ENCODE measurements around the gene RNFT2.

RNFT2 gene

GRCh38 chr12:116737774-116738657 lies at the start of gene RNFT2, which contains the start of gene SPRING1:
Gene RNFT2, plus strand, starts transcription at chr12:116738315. Its CDS starts 2,183 bp downstream, at chr12:116740498.
Gene SPRING1, minus strand, starts transcription at chr12:116738069. Its CDS starts 169 bp downstream, at chr12:116737900.
- DNase-seq (ENCODE audit: extremely low read depth in 1 of 2, low read depth in 1 of 2): peak; percentile 98 to 99

- no peak for DNase-seq (ENCODE audit: extremely low read depth in 1 of 2, low read depth in 1 of 2)
These were observed 48.6 kb upstream of the RNFT2 start for GRCh38 chr12:116689521-116689920.

GRCh38 chr12:116689979-116690744 lies 48.0 kb upstream of the RNFT2 start:
- DNase-seq (ENCODE audit: extremely low read depth in 1 of 2, low read depth in 1 of 2): no peak

GRCh38 chr12:116691205-116691604 lies 46.9 kb upstream of the RNFT2 start:
- no peak for DNase-seq (ENCODE audit: extremely low read depth in 1 of 2, low read depth in 1 of 2)

- DNase-seq (ENCODE audit: extremely low read depth in 1 of 2, low read depth in 1 of 2): no peak
These were observed 46.5 kb upstream of the RNFT2 start for GRCh38 chr12:116691636-116692035.

GRCh38 chr12:116692605-116693004 lies 45.5 kb upstream of the RNFT2 start:
- DNase-seq (ENCODE audit: extremely low read depth in 1 of 2, low read depth in 1 of 2): no peak

GRCh38 chr12:116693286-116694227 lies 44.6 kb upstream of the RNFT2 start:
- DNase-seq (ENCODE audit: extremely low read depth in 1 of 2, low read depth in 1 of 2): no peak

- DNase-seq (ENCODE audit: extremely low read depth in 1 of 2, low read depth in 1 of 2): no peak
These were observed 43.3 kb upstream of the RNFT2 start for GRCh38 chr12:116694653-116695463.

GRCh38 chr12:116695464-116695725 lies 42.7 kb upstream of the RNFT2 start:
- DNase-seq (ENCODE audit: extremely low read depth in 1 of 2, low read depth in 1 of 2): no peak

GRCh38 chr12:116697305-116697704 lies 40.8 kb upstream of the RNFT2 start:
- no peak for DNase-seq (ENCODE audit: extremely low read depth in 1 of 2, low read depth in 1 of 2)

GRCh38 chr12:116697716-116698115 lies 40.4 kb upstream of the RNFT2 start:
- DNase-seq (ENCODE audit: extremely low read depth in 1 of 2, low read depth in 1 of 2): no peak

- no peak for DNase-seq (ENCODE audit: extremely low read depth in 1 of 2, low read depth in 1 of 2)
These were observed 40.0 kb upstream of the RNFT2 start for GRCh38 chr12:116698116-116698515.

GRCh38 chr12:116698554-116699075 lies 39.5 kb upstream of the RNFT2 start:
- no peak for DNase-seq (ENCODE audit: extremely low read depth in 1 of 2, low read depth in 1 of 2)

- no peak for DNase-seq (ENCODE audit: extremely low read depth in 1 of 2, low read depth in 1 of 2)
These were observed 38.0 kb upstream of the RNFT2 start for GRCh38 chr12:116700066-116700465.

GRCh38 chr12:116701432-116701831 lies 36.7 kb upstream of the RNFT2 start:
- no peak for DNase-seq (ENCODE audit: extremely low read depth in 1 of 2, low read depth in 1 of 2)

- DNase-seq (ENCODE audit: extremely low read depth in 1 of 2, low read depth in 1 of 2): peak; percentile 23 to 28
These were observed 34.8 kb upstream of the RNFT2 start for GRCh38 chr12:116703214-116703795.

GRCh38 chr12:116707751-116708150 lies 30.4 kb upstream of the RNFT2 start:
- no peak for DNase-seq (ENCODE audit: extremely low read depth in 1 of 2, low read depth in 1 of 2)

GRCh38 chr12:116708826-116709756 lies 29.0 kb upstream of the RNFT2 start:
- no peak for DNase-seq (ENCODE audit: extremely low read depth in 1 of 2, low read depth in 1 of 2)

Measured in stimulated activated CD8-positive, alpha-beta memory T cell treated with anti-CD3 and anti-CD28 coated beads, Interleukin-7, amount 100 ng/mL, for 48 hours (primary cell).